ENCODE data around the gene TRA2A. TPM values are rescaled to one million over a fixed set of nuclear protein-coding genes. Genes with fewer than 3 reads are reported as not detected.

The TRA2A gene
- total RNA-seq, 1 donor from 2014 or later: 107 TPM

DNA sequence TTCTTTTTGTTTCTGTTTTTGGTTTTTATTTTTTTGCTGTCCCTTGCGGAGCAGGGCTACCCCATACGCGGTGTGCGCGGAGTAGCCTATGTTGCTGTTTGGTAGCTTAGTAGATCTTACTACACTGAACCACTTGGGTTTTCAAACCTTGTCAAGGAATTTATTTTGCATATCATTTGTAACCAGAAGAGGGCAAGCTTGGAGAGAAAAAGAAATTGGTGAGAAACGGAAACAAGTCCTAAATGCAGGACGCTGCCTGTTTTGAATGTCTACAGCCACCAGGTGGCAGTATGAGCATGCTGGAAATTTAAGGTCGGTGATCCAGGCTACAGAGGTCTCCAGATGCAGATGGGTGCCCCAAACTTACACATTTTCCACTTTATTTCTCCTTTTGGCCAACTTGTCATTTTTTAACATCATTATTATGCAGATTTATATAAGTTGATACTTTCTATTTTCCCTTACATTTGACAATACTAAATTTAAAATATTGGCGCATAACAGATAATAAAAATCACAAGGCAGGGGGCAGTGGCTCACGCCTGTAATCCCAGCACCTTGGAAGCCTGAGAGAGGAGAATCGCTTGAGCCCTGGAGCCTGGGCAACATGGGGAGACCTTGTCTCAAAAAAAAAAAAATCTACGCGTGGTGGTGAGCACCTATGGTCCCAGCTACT lies 15.3 kb upstream of the TRA2A start:
- Mint-ChIP-seq H3K36me3 (ENCODE audit: low read depth, unreplicated experiment) (no peaks in the 10 kb centered on the region), H3K27ac (ENCODE audit: unreplicated experiment) (no peak overlapping the region), H3K4me3 (ENCODE audit: unreplicated experiment) (no peak overlapping the region), H3K4me1 (ENCODE audit: unreplicated experiment) (no peaks in the 10 kb centered on the region), H3K9me3 (ENCODE audit: unreplicated experiment) (no peaks in the 10 kb centered on the region), H3K27me3 (ENCODE audit: unreplicated experiment) (peaks cover 2% of the 10 kb centered on the region)
- peak; percentile 98 for TF ChIP-seq CTCF (IDR thresholded peaks at IDR 0.05; ENCODE audit: unreplicated experiment)
- DNase-seq (ENCODE audit: low spot score): peak; percentile 73

- Mint-ChIP-seq H3K27ac (ENCODE audit: unreplicated experiment) (no peak overlapping the region), H3K36me3 (ENCODE audit: low read depth, unreplicated experiment) (no peaks in the 10 kb centered on the region), H3K4me1 (ENCODE audit: unreplicated experiment) (no peaks in the 10 kb centered on the region), H3K4me3 (ENCODE audit: unreplicated experiment) (no peak overlapping the region), H3K9me3 (ENCODE audit: unreplicated experiment) (no peaks in the 10 kb centered on the region), H3K27me3 (ENCODE audit: unreplicated experiment) (peaks cover 2% of the 10 kb centered on the region)
- no peak for TF ChIP-seq CTCF (IDR thresholded peaks at IDR 0.05; ENCODE audit: unreplicated experiment)
- no peak for DNase-seq (ENCODE audit: low spot score)
Measured at GRCh38 chr7:23545493-23545892, 13.7 kb upstream of the TRA2A start.

GRCh38 chr7:23544913-23545354 lies 13.2 kb upstream of the TRA2A start:
- Mint-ChIP-seq H3K36me3 (ENCODE audit: low read depth, unreplicated experiment) (no peaks in the 10 kb centered on the region), H3K4me1 (ENCODE audit: unreplicated experiment) (no peaks in the 10 kb centered on the region), H3K27me3 (ENCODE audit: unreplicated experiment) (peaks cover 2% of the 10 kb centered on the region), H3K4me3 (ENCODE audit: unreplicated experiment) (no peak overlapping the region), H3K27ac (ENCODE audit: unreplicated experiment) (no peak overlapping the region), H3K9me3 (ENCODE audit: unreplicated experiment) (no peaks in the 10 kb centered on the region)
- no peak for TF ChIP-seq CTCF (IDR thresholded peaks at IDR 0.05; ENCODE audit: unreplicated experiment)
- peak; percentile 12 for DNase-seq (ENCODE audit: low spot score)

- H3K4me1 Mint-ChIP-seq (ENCODE audit: unreplicated experiment): no peaks in the 10 kb centered on the region
- no peaks in the 10 kb centered on the region for H3K9me3 Mint-ChIP-seq (ENCODE audit: unreplicated experiment)
- H3K4me3 Mint-ChIP-seq (ENCODE audit: unreplicated experiment): no peak overlapping the region
- no peaks in the 10 kb centered on the region for H3K36me3 Mint-ChIP-seq (ENCODE audit: low read depth, unreplicated experiment)
- peaks cover 2% of the 10 kb centered on the region for H3K27me3 Mint-ChIP-seq (ENCODE audit: unreplicated experiment)
- no peak for TF ChIP-seq CTCF (IDR thresholded peaks at IDR 0.05; ENCODE audit: unreplicated experiment)
- DNase-seq (ENCODE audit: low spot score): no peak
- H3K27ac Mint-ChIP-seq (ENCODE audit: unreplicated experiment): no peak overlapping the region
Measured at GRCh38 chr7:23542752-23543151, 11.0 kb upstream of the TRA2A start.

DNA sequence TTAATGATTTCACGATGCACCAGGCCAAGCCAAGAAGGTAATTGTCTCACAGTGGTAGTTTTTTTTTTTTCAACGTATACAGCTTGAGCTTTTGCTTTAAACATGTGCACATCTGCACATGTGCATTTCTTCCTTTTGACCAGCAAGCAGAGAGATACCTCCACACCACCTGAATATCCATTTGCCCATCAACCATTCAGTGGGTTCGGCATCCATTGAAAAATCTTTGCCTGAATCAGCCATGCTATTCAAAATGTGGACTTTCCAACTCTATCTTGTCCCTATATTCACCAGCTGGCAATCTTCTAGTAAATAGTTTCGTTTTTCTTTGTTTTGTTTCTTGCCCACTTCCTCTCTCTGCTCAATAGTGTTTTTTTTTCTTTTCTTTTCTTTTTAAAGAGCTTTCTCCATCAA lies 7.7 kb upstream of the TRA2A start:
- Mint-ChIP-seq H3K27me3 (ENCODE audit: unreplicated experiment) (peaks cover 2% of the 10 kb centered on the region), H3K9me3 (ENCODE audit: unreplicated experiment) (no peaks in the 10 kb centered on the region), H3K4me3 (ENCODE audit: unreplicated experiment) (no peak overlapping the region), H3K4me1 (ENCODE audit: unreplicated experiment) (no peaks in the 10 kb centered on the region), H3K36me3 (ENCODE audit: low read depth, unreplicated experiment) (no peaks in the 10 kb centered on the region), H3K27ac (ENCODE audit: unreplicated experiment) (no peak overlapping the region)
- DNase-seq (ENCODE audit: low spot score): no peak
- TF ChIP-seq CTCF (IDR thresholded peaks at IDR 0.05; ENCODE audit: unreplicated experiment): no peak
